ENCODE results near the gene RNF130. TPM values are rescaled to one million over a fixed set of nuclear protein-coding genes. Genes with fewer than 3 reads are reported as not detected.
A peak's percentile ranks its signal among the peaks of the same experiment; 100 is the strongest.

RNF130 gene
- total RNA-seq, 4 donors from 2014 or later = 55.0 to 121 (median 69.4) TPM

DNA sequence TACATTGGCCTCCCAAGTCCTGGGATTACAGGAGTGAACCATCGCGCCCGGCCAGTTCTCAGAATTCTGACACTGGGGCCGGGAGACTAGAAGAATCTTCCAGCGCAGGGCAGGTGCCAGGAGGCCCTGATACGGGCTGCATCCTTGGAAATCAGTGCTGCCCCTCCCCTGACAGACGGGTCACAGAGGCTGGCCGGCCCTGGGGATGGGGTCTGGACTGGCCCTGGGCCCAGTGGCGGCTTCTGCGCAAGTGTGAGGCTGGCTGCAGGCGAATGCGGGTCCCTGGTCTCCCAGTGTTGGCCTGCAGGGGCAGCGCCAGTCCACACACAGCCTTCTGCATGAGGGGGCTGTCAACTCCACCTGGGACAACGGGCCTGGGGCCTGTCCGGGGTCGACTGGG, 163.0 kb downstream of the RNF130 start:
- 60 to 93% methylated on average over 2 to 10 of the region's 16 CpGs for WGBS, 2 donors
- H3K36me3 ChIP-seq = no peaks in the 10 kb centered on the region
- H3K9me3 ChIP-seq = no peaks in the 10 kb centered on the region
- DNase-seq = peak in 1 of 2 donors; percentile 11
- H3K27ac ChIP-seq = peak overlapping the region in 1 of 3 donors; percentile 44
- no peaks in the 10 kb centered on the region for H3K27me3 ChIP-seq
- intact Hi-C loops (cut with DNase I) = loop anchor here (5.0 kb wide), 1 partner anchor 106 kb away; no protein-coding TSS in a partner anchor
- TF ChIP-seq POLR2A (IDR thresholded peaks at IDR 0.05) = no peak
- TF ChIP-seq, protein P1, sequence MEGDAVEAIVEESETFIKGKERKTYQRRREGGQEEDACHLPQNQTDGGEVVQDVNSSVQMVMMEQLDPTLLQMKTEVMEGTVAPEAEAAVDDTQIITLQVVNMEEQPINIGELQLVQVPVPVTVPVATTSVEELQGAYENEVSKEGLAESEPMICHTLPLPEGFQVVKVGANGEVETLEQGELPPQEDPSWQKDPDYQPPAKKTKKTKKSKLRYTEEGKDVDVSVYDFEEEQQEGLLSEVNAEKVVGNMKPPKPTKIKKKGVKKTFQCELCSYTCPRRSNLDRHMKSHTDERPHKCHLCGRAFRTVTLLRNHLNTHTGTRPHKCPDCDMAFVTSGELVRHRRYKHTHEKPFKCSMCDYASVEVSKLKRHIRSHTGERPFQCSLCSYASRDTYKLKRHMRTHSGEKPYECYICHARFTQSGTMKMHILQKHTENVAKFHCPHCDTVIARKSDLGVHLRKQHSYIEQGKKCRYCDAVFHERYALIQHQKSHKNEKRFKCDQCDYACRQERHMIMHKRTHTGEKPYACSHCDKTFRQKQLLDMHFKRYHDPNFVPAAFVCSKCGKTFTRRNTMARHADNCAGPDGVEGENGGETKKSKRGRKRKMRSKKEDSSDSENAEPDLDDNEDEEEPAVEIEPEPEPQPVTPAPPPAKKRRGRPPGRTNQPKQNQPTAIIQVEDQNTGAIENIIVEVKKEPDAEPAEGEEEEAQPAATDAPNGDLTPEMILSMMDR (IDR thresholded peaks at IDR 0.05) = no peak
- H3K4me3 ChIP-seq (replicated peaks in 1 of 3) = peak overlapping the region in 1 of 3 donors; percentile 64
- peaks cover 10 to 15% of the 10 kb centered on the region in 2 donors for H3K4me1 ChIP-seq

DNA sequence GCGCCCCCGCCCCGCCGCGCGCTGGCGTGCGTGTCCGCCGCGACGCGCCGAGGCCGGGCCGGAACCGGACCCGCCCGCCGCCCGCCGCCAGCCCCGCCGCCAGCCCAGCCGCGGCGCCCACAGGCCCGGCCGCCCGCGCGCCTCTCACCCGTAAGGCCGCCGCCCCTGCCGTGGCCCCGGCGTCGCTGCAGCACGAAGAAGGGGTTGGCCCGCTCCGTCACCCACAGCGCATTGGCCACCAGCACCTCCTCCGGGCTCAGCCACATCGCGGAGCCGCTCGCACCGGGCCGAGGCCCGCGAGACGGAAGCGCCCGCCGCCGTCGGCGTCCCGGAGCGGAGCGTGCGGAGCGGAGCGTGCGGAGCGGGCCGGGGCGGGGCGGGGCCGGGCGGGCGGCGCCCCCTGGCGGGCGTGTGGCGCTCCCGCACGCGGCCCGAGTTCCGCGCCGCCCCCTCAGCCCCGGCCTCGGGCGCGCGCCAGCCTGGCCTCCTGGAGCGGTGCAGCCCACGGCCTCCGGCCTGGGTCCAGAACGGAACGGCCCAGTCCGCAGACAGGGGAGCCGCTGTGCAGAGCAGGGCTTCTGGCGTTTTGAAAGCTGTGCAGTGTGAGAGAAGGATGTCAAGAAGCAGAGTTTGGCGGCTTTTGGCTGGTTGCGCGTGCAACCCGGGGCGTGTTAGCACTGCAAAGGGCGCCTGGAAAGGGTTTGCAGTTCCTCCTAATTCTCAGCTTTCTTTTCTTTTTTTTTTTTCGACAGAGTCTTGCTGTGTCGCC, 163.8 kb downstream of the RNF130 start, which contains the start of gene TBC1D9B:
TBC1D9B (minus strand) TSS at position 342 of the 769 bp plus-strand sequence; CDS start at position 266, 76 bp downstream.
- DNase-seq = peak; percentile 62 to 66

DNA sequence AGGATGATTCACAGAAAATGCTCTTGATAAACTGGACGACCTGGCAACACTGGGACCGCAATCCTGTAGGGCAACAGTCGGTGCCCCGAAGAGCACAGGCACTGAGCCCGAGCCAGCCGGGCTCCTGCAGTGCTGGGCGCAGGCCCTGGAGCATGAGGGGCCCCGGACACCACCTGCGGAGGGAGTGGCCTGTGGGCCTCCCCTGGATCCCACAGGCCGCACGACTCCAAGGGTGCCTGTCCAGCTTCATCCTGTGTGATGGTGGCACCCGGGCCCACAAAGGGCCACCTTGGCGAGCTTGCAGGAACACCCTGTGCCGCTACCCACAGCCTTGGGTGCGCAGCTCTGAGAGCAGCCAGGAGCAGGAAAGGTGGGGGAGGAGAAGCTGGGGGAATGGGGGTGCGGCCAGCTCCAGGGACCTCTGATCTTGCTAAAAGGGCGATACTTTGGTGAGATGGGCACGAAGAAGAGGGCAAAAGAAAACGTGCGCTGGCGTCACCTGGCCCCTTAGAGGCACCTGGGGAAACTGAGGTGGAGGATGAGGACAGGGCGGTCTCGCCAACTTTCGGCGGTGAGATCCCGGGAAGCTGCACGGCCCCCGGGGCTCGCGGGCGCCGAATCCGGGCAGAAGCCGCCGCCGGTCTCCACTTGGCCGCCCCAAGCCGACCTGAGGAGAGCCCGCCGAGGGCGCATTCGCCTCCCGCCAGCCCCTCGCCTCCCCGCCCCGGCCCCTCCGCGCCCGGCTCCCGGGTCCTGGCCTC, 164.6 kb downstream of the RNF130 start:
- Histone ChIP-seq H3K27ac (peak overlapping the region in 2 of 3 donors; percentile 49 to 66), H3K9me3 (no peaks in the 10 kb centered on the region), H3K27me3 (no peaks in the 10 kb centered on the region), H3K36me3 (no peaks in the 10 kb centered on the region), H3K4me1 (peaks cover 10 to 15% of the 10 kb centered on the region in 2 donors), H3K4me3 (replicated peaks in 1 of 3) (peak overlapping the region in 2 of 3 donors; percentile 31 to 64)
- intact Hi-C loops (cut with DNase I) = loop anchor here (5.0 kb wide), 1 partner anchor 105 kb away; no protein-coding TSS in a partner anchor
- DNase-seq = peak; percentile 44 to 53
- TF ChIP-seq, protein P1 (IDR thresholded peaks at IDR 0.05) = no peak
- no peak for TF ChIP-seq POLR2A (IDR thresholded peaks at IDR 0.05)
- WGBS, 2 donors = 7 to 18% methylated on average over 14 to 27 of the region's 50 CpGs

More for the DNA sequence above, 163.8 kb downstream of the RNF130 start, which contains the start of gene TBC1D9B:
- Histone ChIP-seq H3K9me3 (no peaks in the 10 kb centered on the region), H3K36me3 (no peaks in the 10 kb centered on the region), H3K4me1 (peaks cover 10 to 15% of the 10 kb centered on the region in 2 donors), H3K27me3 (no peaks in the 10 kb centered on the region), H3K4me3 (replicated peaks in 1 of 3) (peak within 1 kb of the TSS in 2 of 3 donors; percentile 31 to 64), H3K27ac (peak within 1 kb of the TSS in 2 of 3 donors; percentile 49 to 66)
- intact Hi-C loops (cut with DNase I) = loop anchor here (5.0 kb wide), 1 partner anchor 105 kb away; no protein-coding TSS in a partner anchor
- WGBS, 2 donors = 6 to 10% methylated on average over 29 to 36 of the region's 105 CpGs
- TF ChIP-seq, protein P1 (IDR thresholded peaks at IDR 0.05) = peak in 3 of 6 experiments; percentile 54 to 77 (median 59)
- peak in 1 of 2 donors; percentile 38 for TF ChIP-seq POLR2A (IDR thresholded peaks at IDR 0.05)

DNA sequence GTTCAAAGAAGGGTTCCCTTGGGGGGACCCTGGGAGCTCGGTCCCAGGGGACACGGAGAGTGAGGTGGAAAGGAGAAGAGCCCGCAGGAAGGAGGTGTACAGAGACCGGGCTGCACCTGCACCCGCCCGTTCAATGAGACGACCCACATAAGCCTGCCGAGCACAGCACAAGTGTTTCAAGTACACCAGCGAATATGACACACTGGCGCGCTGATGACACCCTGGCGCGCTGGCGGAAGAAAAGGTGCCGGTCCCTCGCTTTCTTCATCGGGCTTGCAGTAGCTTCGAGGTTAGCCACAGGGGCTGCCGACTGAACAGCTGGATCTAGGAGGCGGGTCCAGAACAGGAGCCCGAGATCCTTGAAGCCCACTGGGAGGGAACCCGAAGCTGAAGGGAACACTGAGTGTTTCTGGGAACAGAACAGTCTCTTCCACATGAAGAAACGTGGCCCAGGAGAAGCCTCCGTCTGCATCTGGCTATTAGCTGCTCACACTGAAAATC, 165.2 kb downstream of the RNF130 start:
- no peak for DNase-seq
- WGBS, 2 donors = 90 to 92% methylated on average over 24 of the region's 24 CpGs
- Histone ChIP-seq H3K27ac (no peak overlapping the region), H3K4me1 (peaks cover 10 to 15% of the 10 kb centered on the region in 2 donors), H3K9me3 (no peaks in the 10 kb centered on the region), H3K27me3 (no peaks in the 10 kb centered on the region), H3K36me3 (no peaks in the 10 kb centered on the region), H3K4me3 (replicated peaks in 1 of 3) (no peak overlapping the region)
- intact Hi-C loops (cut with DNase I) = loop anchor here (5.0 kb wide), 1 partner anchor 104 kb away; no protein-coding TSS in a partner anchor
- TF ChIP-seq, protein P1 (IDR thresholded peaks at IDR 0.05) = no peak
- no peak for TF ChIP-seq POLR2A (IDR thresholded peaks at IDR 0.05)
